GM18499 (cell line): Measurements from ENCODE around the gene ADARB2.
"Not testable (repeated sequence)": the region's sequence is repeated elsewhere in the genome, so short reads cannot be mapped to it uniquely, and the experiment has no call there.

Experiments used
- ATAC-seq: cut with Tn5 transposase; IDR thresholded peaks from one replicate; pipeline ENCODE4 v1.9.1; 2021; ENCODE audit warnings: moderate number of reproducible peaks; ENCODE audit not compliant: insufficient read depth, unreplicated experiment

ADARB2 gene

DNA sequence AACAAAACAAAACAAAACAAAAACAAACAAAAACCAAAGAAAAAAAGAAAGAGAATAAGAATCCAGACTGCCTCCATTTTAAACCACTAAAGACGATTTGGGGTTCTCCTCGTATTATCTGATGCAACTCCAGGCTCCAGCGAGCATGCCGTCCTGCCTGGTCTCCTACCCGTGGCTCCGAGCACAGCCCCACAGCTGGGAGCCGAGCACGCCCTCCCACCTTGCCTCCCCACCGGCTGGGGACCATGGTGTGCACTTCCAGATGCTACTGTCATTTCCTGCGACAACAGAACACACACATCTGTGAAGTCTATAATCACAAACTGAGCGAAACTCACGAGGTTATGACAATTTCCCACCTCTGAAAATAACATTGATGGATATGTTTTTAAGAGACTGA is 113.1 kb downstream of the ADARB2 start:
- ATAC-seq, result no peak

DNA sequence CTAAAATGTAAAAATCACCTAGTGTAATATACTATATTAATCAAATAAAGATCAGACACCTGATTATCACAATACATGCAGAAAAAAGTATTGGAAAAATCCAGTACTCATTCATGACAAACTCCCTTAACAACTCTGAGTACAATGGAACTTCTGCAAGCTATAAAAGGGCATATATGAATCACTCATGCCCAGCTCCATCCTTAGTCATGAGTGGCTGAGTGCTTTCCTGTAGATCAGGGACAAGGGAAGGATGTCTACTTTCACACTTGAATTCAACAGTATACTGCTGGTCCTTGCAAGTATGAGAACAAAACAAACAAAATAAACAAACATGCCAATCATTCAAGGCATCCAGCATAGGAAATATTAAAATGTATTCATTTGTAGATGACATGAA is 116.5 kb downstream of the ADARB2 start:
- no peak for ATAC-seq

DNA sequence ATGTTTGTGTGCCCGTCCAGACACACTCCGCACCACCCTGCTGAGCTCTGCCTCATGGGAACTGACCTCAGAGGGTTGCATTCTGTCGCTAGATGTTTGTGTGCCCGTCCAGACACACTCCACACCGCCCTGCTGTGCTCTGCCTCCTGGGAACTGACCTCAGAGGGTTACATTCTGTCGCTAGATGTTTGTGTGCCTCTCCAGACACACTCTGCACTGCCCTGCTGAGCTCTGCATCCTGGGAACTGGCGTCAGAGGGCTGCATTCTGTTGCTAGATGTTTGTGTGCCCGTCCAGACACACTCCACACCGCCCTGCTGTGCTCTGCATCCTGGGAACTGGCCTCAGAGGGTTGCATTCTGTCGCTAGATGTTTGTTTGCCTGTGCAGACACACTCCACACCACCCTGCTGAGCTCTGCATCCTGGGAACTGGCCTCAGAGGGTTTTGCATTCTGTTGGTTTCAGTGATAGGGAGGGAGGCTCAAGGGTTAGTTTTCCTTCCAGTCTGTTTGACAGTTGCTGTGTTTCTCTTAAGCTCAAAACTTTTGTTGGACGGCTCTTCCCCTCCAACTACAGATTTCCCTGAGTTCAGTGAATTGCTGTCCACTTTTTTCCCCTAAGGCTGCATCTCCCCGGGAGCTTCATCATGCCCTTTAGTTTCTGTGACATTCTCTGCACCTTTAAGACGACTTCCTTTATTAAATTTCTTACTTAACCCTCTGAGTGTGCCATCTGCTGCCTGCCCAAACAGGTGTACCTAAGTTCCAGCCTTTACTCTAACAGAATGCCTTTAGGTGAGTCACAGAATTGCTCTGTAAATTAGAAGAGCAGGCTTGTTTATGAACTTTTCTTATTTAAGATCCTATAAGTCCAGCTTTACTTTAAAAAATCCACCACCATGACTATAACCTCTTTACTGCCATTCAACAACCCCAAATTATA is 119.7 kb downstream of the ADARB2 start:
- ATAC-seq, result not testable (repeated sequence)

DNA sequence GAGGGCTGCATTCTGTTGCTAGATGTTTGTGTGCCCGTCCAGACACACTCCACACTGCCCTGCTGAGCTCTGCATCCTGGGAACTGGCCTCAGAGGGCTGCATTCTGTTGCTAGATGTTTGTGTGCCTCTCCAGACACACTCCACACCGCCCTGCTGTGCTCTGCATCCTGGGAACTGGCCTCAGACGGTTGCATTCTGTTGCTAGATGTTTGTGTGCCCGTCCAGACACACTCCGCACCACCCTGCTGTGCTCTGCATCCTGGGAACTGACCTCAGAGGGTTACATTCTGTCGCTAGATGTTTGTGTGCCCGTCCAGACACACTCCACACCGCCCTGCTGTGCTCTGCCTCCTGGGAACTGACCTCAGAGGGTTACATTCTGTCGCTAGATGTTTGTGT is 120.6 kb downstream of the ADARB2 start:
- not testable (repeated sequence) for ATAC-seq

DNA sequence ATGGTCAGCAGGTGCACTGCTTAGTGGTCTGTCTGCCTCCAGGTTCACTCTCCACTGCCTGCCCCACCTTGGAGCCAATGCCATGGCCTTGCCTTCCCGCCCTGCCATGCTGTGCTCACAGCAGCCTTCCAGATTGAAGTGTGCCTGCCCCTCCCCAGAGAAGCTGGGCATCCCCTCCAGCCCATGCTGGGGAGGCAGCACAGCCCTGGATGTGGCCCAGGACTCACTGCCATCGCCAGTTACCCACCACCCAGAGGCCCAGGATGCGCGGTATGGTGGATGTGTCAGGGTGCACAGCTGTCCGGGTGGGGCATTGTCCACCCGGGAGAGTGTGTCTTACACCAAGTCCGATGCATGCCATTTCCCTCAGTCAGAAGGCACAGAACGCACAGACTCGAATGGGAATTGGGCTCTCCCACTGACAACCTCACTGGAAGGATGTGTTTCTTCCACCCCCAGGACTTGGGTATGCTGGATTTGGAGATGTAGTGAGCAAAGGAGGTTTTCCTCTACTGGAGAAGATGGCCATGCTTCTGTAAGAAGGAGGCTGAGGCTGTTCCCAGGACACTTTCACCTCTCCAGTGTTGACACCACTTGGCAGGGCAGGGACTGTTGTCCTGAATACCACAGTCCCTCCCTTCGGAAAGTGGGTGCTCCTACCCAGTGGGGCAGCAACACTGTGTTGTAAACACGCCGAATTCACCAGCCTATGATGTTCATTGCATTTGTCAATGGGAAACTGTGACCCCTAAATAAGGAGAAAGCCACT is 122.0 kb downstream of the ADARB2 start:
- no peak for ATAC-seq

DNA sequence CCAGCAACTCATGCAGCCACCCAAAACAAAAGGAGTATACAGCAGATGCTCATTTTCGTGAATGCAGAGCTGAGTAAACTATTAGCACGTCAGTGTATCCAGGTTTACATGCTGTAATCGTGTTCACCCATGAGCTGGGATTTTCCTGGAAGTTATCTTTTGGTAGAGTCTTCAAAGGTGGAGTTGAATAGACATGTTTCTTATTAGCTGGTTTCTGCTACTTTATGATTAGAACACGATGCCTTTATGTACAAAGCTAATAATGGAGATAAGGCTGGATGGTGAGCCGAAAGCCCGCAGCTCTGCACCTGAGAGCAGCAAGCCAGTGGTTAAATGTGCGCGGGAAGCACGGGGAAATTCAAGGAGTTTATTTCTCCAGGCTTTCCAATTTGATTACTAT is 123.8 kb downstream of the ADARB2 start:
- no peak for ATAC-seq

DNA sequence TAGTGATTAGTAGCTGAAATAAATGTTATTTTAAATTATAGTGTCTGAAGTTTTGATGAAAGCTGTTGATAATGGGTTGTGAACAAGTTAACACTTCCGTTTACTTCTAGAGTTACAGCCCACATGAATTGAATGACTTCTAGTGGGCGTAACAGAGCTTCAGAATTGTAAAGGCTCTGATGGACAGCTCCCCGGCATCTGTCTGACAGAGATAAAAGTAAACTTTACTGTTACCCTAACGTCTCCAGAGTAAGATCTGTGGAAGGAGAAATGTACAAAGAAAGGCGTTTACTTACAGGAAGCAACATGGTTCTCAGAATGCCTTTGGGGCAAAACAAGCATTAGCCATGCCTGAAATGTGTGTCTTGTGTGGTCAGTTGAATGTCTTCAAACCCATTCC is 124.4 kb downstream of the ADARB2 start:
- no peak for ATAC-seq

DNA sequence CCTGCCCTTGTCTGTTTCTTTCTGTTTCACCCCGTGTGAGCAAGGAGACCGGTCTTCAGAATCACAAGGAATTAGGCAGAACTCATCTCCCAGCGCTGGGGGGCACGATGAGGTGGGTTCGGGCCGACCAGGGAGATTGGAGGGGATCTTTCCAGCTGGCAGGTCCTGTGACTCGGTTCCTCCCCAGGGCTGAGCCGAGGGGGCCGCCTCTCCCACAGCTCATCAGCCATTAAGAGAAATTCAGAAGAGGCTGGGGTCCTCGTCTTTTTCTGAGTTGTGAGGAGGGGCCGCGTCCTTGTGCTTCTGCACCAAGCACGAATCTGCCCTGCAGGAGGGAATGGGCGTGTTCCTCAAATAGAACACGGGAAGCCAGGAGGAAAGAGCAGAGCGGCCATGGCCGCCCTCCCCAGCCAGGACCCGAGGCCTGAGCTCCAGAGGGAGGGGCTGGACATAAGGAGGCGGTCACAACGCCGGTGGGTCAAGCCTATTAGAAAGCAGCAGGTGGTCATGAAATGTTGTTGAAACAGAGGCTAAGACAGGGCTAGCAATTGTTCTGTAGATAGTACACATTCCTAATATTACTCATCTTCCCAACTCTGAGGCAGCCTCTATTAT is 125.3 kb downstream of the ADARB2 start:
- ATAC-seq, result no peak

DNA sequence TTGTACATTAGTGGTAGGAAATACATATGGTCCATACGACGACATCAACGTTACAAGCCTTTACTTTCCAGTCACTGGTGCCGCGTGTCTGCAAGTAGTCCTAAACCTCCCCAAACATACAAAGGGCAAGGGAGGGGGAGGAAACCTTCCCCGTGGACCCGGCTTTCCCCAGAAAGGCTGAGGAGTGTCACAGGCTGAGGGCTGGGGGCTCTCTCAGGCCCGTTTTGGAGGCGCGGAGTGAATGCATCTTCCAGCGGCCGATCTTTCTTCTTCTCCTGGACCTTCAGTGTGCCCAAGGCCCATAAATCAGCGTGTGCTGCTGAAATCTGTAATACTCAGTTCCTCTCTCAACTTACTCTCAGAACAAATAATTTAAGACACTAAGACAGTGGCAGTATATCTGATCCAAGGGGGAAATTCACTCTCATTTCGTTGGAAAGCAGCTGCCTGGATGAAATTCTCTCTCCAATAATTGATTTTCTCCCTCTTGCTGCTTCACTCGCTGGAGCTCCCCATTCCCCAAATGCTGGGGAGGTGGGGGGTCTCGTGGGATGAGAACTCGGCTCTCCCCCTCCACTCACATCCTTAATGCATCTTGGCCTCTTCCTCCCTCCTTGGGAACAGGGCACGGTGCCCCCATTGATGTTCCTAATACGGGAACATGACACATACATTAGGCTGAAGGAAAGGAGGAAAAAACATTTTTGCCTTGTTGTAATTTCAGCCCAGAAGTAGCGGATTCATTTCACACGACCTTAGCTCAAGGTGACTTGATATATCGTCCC is 126.1 kb downstream of the ADARB2 start:
- ATAC-seq, result no peak

DNA sequence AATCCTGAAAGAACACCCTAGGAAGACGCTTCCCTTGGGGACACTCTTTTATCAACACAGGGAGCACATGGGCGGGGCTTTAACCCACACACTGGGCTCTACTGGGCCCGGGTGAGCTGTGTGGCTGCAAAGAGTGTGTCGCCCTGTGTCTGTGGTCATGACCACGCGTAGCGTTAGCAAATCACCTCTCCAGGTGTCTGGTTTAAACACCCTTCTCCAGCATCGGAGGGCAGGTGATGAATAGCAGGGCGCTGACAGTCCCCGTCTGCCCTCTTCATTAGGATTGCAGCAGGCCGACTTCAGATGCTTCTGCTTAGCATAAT is 127.7 kb downstream of the ADARB2 start:
- ATAC-seq, result no peak

DNA sequence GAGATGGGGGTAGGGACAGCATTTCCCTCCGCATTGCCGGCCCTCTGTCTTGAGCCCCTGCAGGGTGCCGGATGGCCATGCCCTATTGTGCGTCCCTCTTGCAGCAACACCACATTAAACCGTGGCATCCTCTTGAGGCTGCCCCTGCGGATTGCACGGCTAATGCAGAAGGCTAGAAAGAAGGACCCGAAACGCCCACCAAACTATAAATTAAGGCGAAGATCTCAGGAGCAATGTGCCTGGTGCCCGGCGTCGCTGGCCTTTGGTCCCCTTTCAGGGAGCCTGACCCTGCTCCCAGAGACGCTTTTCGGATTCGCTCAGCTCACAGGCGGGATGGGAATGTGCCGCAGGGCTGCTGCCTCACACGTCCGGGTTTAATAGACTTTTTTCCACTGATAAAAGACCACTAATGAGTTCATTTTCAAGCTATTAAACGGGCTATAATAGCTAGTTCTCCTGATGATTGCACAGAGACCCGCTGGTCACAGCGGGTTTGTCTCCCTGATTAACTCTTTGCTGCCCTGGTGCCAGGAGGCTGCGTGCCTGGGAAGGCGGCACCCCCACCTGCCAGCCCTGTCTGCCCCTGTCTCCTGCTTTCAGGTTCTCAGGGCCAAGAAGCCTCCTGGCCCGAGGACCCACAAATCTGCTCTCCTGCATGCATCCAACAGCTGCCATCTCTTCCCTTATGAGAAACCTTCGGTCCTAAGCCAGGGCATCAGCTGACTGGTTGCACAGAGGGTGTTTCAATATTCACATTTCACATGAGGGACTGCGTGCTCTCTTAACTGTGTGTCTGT is 128.3 kb downstream of the ADARB2 start:
- no peak for ATAC-seq

DNA sequence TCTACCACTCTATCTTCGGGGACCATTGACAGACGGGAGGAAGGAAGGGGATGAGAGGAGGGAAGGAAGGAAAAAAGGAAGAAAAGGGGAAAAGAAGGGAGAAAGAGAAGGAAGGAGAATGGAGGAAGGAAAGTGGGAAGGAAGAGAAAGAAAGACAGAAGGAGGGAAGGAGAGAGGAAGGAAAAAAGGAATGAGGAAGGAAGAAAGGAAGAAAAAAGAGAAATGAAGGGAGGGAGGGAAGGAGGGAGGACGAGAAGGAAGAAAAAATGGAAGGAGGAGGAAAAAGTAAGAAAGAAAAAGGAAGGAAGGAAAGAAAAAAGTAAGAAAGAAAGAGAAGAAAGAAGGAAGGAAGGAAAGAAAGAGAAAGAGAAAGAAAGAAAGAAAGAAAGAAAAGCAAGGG is 128.9 kb downstream of the ADARB2 start:
- no peak for ATAC-seq

DNA sequence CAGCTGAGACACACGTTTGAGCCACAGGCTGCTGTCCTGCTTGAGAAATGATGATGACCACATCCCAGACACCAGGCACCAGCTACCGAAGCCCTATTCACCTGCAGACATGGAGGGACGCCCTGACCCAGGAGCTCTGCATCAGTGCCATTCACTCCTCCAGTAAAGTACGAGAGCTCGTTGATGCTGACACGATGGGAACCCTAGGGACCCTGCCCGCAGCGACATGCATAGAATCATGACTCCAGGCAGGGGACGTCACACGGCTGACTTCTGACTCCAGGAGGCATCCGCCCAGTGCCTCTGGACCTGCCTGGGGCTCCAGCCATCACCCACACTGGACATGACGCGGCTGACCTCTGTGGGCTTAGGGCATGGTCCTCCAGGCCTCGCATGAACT is 129.9 kb downstream of the ADARB2 start:
- no peak for ATAC-seq

DNA sequence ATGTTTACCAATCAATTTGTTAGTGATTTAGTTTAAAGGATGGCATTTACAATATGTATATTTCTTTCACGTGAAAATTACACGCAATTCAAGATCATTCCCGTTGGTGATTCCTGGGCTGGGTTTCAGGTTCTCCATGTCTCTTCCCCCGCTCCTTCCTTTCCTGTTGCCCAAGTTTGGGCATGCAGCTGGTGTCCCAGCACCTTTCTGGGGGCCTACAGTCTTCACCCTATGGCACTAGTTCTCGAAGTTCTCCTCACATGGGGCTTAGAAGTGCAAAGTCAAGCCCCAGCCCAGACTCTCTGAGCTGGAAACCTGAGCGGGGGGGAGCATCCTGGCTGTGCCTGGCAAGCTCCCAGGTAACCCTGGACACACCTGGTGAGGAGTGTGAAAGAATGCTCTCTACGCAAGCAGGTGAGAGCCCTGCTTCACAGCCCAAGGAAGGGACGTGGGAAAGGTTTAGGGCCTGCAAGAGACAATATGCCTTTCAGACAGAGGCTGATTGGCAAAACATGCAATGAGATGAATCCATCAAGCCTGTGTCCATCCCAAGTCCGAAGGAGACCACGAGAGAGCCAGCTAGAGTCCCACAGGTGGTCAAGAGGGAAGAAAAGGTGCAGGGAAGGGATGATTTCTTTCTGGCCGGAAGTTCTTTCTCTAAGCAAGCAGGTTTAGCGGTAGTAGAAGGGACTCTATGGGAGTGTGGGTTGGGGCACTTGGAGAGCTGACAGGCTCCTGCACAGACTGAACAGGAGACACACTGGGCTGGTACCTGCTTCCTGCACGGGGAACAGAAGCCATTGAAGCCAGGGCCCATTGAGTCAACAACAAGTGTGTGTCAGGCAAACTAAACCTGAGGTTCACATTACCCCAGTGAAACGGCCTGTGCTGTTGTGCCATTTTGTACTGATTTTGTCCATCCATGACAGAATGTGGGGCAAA is 131.1 kb downstream of the ADARB2 start:
- ATAC-seq, result no peak

DNA sequence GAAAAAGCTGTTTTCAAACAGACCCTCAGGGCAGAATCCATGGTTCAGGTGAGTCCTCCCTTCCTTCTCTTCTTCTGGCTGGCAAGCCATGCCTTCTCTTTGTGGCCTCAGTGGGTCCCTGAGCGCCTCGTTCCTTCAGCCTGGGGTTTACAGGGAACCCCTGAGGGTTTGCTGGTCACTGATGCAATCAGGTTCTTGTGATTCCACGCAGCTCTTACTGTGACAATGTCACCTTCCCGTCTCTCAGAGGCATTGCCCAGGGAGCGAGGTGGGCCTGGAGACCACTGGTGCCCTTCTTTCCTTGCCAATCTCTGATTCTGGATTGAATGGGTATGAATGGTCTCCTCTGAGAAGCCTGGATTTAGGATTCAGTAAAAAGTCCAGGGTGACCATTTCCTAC is 132.2 kb downstream of the ADARB2 start:
- ATAC-seq, result no peak

DNA sequence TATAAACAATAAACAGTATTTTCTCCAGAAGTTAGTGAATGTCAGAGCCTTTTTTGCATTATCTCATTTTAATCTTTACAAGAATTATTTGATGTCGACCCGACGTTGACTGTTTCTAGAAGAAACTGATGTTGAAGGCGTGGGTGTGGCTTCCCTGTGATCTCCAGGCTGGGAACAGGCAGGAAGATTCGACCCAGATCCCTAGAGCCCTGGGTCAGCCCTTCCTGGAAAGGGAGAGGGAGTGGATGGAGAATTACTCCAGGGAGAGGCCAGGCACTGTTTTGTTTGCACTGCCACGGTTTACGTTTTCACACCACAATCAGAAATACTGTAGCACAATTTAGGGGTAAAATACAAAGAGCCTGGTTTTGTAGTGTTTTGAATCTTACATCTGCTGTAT is 133.1 kb downstream of the ADARB2 start:
- ATAC-seq, result no peak

DNA sequence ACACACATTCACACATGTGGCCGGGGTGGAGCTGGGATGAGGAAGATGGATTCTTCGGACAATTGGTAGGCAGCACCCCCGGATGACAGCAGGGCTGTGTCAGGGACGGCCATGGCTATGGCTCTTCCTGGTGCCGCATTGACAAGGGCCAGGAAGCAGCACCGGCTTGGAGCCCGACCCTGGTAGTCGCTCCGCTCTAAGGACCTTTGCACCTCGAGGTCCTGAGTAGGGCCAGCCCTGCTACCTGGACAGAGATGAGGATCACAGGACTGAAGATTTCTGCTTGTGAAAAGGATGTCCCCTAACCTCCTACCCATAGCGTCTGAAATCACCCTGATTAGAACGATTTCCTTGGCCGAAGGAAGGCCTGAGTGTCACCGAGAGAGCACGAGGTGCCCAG is 134.1 kb downstream of the ADARB2 start:
- ATAC-seq, result no peak

DNA sequence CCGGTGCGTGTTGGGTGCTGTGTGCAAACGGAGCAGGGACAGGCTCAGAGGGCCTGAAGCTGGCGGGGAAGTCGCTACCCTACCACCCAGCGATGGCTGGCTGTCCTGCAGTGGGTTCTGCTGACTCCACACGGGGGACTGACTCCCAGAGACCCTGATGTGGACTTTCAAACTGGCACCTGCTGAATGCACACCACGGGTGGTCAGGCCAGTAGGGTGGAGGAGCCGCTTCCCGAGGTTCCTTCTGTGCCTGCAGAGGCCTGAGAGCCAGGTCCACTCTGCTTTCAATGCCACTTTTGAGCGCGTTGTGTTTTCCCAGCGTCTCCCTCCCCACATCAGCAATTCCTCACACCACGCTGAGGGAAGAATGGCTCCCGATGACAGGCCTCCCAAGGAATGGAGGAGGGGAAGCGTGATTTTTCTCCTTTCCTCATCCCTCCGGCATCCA is 135.3 kb downstream of the ADARB2 start:
- no peak for ATAC-seq

DNA sequence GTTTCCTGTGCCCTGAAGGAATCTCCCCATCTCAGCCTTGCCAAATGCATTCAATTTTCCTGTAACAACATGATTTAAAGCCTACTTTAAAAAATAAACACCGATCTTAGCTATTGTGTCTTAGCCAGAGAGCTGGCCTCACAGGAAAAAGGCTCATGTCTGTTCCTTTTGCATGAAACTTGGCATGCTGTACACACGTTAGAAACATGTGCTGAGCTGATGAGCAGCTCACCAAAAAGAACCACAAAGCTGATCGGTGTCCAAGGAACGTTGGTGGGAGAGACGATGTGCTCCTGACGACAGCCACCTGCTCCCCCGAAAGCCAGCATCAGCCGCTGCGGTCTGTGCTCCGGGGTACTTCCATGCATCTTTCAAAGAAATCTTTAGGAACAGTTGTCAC is 135.9 kb downstream of the ADARB2 start:
- no peak for ATAC-seq
